Fibroblast of skin of back (primary cell): ENCODE results near the gene PCBD1.

Experiments used
- DNase-seq: peaks from one replicate; pipeline ENCODE4 v3.0.0-alpha.2; 2013

The PCBD1 gene

DNA sequence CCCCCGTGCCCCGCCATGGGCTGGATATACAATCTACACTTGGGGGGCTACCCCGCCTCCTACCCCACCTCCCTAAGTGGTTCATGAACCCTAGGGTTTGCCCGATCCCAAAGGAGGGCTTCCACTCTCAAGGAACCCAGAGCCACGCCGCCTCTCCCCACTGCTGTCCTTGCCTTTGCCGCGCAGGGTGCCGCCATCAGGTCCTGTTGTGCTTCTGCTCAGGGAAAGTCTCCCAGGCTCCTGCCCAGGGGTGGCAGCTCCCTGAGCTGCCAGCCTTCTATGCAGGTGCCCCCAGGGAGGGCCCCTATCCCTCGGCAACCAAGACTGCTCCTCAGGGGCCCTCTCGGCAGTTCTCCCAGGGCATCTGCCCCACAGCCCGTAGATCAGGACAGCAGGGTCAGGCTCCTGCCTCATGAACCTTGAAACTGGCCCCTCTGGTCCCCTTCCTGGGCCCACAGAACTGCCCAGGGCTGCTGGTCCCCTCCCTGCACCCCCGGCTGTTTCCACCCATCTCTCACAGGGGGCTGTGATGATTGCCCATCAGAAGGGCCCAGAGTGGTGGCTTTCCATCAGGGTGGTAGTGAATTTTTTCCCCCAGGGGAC, 13.0 kb upstream of the PCBD1 start:
- no peak for DNase-seq

DNA sequence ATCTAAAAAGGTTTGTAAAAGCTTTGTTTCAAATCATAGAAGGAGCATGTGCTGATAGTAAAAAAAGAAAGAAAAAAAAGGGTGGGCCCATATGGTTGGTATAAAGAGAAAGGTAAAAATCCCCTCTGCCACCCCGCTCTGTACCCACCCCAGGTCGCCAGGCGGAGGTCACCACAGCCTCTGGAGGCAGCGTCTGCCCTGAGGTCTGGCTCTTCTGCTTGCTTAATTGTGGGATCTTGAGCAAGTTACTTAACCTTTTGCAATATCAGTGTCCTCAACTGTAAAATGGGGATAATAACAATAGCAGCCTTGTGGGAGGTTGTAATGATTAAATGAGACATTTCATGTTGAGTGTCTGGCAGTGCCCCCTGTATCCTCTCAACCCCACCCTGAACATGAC, 10.7 kb upstream of the PCBD1 start:
- DNase-seq: no peak

DNA sequence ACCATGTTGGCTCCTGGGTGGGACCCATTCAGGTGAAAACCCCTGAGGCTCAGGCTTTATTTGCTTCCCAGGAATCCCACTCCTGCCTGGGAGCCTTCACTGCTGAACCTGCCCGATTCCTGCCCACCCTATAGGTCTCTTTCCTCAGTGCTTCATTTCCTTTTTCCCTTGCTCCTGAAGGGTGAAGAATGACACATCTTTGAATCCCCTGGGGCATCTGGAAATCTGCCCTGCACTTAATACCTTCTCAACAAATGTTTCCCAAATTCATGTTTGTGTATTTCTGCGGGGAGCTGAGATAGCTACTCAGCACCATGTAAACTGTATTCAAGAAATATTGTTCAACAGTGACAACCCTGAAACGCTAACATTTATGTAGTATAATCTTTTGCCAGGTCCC, 10.3 kb upstream of the PCBD1 start:
- DNase-seq: no peak

- no peak for DNase-seq
These were observed 8.2 kb upstream of the PCBD1 start for GRCh38 chr10:70896551-70896950.

GRCh38 chr10:70894416-70894815, 6.1 kb upstream of the PCBD1 start:
- DNase-seq: no peak

DNA sequence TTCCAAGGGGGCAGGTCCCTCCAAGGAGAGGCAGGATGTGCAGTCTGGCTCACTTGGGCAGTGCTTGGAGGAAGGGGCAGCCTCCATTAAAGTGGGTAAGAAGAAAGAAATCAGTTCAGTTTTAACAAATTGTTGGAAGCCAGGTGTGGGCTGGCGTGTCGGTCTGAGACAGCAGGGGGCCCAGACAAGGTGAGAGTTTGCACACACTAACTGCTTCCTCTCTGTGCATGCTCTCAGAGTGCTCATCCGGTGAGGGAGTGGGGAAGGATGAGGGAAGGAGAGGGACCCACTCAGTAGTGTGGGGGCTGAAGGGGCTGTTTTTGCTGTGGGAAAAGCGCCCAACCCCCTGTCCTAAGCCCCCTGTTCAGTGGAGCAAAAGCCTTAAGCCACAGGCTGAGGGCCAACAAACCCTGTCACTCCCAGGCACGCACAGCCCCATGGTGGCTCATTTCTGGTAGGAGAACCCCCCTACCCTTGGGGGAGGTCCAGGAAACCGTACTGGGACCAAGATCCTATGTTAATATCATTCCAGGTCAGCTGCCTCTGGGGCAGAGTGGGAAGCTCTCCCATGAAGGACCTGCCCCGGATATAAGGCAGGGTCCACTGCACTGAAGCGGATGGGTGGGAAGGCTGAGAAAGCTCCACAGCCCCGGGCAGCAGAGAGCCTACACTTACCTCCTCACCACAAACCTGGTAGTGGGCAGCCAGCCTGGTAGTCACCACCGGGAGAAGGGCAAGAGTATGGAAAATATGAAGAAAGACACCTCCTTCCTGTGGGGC, 5.1 kb upstream of the PCBD1 start:
- no peak for DNase-seq

DNA sequence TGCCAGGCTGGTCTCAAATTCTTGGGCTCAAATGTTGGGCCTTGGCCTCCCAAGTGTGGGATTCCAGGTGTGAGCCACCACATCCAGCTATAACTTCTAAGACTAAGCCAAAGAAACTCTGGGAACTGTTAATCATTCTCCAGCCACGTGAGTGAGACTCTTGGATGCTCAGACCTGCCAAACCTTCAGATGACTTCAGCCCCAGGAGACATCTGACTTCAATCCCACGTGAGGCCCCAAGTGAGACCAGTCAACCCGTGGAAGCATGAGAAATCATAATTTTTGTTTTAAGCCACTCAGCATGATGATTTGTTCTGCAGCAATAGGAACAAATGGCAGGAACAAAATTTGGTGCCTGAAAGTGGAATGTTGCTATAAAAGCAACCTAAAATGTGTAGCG, 4.3 kb upstream of the PCBD1 start:
- DNase-seq: no peak

DNA sequence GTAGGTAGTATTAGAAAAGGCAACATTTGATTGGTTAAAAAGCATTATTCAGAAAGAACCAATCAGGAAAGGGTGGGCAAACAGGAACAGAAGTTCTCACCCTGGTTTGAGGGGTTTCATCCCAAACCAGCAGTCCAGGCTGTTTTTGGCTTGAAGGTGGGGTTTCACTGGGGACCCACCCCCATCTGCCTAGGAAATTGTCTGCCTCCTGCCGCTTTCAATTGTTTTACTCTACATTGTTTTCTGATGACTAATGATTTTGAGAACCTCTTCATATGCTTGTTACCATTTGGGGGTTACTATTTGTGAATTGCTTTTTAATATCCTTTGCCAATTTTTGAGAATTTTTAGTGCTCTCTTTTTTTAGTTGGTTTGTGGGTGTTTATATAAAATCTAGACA, 3.3 kb upstream of the PCBD1 start:
- peak; percentile 48 for DNase-seq

GRCh38 chr10:70890917-70891431, 2.6 kb upstream of the PCBD1 start:
- no peak for DNase-seq

GRCh38 chr10:70889291-70889690, 926 bp upstream of the PCBD1 start:
- no peak for DNase-seq

- DNase-seq: no peak
These were observed 1.3 kb downstream of the PCBD1 start for GRCh38 chr10:70886921-70887665.

DNA sequence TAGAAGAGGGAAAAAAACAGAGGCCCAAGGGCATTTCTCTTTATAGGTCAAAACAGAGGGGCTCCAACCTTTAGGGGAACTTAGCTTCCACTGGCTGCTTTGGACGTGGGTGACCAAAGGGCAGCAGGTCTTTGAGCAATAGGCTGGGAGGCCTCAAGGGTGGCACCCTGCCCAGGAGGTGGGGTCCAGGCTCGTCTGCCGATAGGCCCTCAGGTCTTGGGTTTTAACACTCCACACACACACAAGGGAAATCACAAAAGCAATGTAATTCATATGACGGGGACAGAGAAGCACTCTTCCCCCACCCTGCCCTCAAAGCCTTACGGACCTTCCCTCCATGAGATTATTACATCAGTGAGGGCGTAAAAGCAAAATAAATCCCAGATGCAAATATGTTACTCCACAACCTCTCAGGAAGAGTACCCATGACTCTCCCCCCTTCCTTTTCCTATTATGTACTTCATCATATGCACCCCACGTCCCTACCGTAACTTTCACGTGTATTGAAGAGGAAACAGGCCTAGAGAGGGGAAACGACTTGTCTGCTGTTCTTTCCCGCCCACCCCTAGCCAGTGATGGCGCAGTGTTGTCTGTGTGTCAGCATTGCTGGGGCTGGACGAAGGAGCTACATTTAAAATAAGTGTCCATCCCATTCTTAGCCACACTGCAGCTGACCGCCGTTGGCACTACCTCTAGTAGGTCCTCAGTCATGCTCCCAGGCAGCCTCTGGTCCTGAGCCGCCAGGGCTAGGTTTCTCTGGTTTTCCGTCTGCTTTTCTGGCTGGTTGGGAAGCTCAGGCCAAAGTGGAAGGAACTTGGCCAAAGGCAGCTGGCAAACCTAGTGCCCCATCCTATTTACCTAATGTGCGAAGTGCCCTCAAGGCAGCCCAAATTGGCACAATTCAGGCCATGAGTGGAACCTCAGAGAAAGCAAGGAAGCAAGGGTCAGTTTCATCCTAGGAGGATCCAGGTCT, 2.1 kb downstream of the PCBD1 start:
- DNase-seq: no peak

DNA sequence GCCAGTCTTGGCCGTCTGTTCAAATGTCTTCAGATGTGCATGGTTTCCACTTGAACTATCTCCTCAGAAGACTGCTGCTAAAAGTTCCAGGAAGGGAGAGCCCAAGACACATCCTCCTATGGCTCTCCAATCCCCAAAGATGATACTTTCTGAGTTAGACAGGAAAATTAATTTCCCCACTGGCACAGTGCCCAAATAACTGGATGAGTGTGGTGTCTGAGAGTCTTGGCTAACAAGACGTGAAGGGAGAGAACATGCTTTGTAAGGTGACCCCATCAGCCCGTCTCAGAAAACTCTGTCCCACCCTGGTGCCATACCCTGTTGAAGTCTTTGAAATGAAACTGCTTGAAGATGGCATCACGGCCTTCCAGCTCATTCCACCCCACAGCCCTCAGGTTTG, 2.9 kb downstream of the PCBD1 start:
- no peak for DNase-seq

DNA sequence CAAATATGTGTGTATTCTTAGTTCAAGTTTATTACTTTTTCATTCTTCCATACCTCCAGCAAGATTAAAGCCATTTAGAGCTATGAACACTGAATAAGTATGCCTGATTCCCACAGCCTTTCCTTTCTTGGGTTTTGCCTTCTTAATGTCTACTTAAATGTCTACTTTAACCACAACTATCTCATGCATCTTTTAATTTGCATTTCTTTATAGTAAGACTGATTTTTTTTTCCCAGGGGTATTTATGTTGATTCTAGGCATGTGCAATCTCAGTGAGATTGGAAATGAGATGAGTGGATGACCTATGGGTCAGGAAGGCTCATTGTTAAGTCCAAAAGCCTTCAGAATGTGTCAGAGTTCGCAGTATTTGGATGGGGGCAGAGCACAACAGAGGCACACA, 3.6 kb downstream of the PCBD1 start:
- peak; percentile 57 for DNase-seq

- peak; percentile 72 for DNase-seq
These were observed 8.3 kb downstream of the PCBD1 start for GRCh38 chr10:70880077-70880534.

DNA sequence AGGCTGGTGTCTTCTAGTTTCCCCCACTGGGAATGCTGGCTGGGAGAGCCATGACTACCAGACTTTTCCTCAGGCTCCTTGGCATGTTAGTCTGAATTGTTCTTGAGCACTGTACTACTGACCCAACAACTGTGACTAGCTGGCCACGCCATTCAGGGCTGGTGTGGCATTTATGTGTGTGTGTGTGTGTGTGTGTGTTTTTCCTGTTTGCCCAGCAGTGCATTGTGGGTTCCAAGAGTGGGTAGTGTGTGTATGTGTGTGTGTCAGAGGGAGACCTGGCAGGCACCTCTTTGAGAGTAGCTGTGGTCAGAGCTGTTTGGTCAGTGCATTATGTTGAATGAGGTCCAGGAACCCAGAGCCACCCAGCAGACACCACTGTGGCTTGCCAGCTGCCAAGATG, 9.2 kb downstream of the PCBD1 start:
- DNase-seq: no peak

DNA sequence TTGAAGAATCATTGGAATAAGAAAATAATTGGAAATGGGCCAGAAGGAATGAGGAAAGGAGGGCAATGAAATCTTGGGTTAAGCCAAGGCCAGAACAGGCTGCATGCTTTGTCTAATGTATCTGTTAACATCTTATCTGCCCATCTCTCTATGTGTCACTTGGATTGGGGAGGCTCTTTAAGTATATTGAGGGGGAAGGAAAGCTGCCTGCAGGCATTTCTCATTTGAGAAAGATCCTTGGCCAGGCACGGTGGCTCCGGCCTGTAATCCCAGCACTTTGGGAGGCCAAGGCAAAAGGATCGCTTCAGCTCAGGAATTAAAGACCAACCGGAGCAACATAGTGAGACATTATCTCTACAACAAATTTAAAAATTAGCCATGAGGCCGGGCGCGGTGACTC, 14.3 kb downstream of the PCBD1 start:
- DNase-seq: no peak

- DNase-seq: no peak
These were observed 16.1 kb downstream of the PCBD1 start for GRCh38 chr10:70872291-70872690.

- no peak for DNase-seq
These were observed 21.9 kb downstream of the PCBD1 start for GRCh38 chr10:70866424-70866823.

DNA sequence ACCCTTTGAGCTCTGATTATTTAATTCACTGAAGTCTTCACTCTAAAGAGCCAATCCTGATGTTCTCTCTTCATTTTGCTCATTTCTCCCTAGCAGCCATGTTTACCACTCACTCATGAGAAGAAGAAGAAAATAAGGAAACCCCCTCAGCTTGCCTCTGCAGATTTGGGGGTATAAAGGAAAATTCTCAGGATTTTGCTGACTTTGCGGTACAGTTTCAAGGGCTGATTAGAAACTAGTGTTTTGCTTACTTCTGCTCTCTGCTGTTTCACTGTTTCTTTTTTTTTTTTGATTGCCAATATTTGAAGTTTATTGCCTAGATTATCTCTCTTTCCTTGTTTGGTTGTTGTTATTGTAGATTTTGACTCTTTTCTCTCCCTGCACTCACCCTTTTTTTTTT, 23.4 kb downstream of the PCBD1 start:
- DNase-seq: no peak

DNA sequence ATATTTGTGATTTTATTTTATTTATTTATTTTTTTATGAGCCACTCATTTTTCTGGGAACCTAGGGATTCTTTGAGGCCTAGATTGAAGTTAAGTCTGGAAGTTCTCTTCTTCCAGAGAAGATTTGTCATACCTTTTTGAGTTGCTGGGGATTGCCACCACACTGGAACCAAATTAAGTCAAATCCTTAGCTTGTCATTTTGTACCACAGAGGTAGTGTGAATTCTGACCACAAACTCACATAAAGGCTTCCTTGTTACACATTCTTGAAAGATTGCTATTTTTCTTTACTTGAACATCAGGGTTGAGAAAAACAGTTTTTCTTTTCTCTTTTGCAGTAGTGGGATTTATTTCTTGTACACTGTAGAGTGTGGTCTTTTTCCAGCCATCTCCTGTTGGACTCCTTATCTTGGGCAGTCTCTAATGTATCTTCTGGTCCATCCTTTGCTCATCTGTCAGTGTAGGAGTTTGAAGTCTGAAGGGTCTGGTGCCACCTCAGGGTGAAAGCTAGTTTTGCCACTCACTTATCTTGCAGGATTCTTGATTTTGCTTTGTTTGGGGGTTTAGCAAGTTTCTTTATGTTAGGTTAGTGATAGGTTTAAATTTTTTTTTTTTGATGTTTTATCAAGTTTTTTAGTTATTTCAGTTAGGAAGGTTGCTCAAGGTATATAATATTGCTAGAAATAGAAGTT, 24.8 kb downstream of the PCBD1 start:
- no peak for DNase-seq
